ENCODE data around the gene UBAC1.
"Not testable (repeated sequence)": the region's sequence is repeated elsewhere in the genome, so short reads cannot be mapped to it uniquely, and the experiment has no call there.

Gene UBAC1

DNA sequence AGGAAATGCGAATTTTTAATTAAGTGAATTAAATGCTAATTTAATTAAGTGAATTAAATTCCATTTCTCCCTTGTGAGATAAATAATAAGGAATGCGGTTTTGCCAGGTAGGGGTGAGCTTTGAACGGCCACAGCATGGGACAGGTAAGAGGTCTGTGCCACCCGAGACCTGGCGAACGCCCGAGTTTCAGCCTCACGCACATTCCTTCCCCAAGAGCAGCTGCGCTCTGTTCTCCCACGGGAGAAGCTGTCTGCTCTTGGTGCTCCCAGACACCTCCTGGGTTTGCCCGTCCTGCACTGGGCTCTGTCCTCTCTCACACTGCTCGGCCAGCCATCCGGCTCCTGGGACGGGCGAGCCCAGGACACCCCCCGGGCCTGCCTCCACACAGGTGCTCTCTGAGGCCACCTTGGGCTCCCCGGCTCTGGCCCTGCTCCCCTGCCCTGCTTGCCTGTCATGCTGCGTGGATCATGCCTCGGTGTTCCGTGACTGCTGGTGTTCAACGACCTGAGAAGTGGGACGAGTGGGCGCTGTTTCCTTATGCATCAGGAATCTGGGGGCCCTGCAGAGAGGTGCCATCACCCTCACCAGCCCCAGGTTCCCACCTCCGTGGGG, 40.1 kb downstream of the UBAC1 start:
- Histone ChIP-seq H3K27ac (ENCODE audit: insufficient read depth in 1 of 2, low read depth in 1 of 2, low read length in 2 of 2, poor library complexity in 1 of 2, severe bottlenecking in 2 of 2) (no peak overlapping the region), H3K27me3 (replicated peaks in 2 of 5; ENCODE audit: control insufficient read depth in 4 of 5, insufficient read depth in 5 of 5, low read length in 4 of 5) (no peaks in the 10 kb centered on the region), H3K4me1 (ENCODE audit: control extremely low read depth in 1 of 4, control insufficient read depth in 4 of 4, insufficient read depth in 4 of 4, low read length in 3 of 4) (peaks cover 0 to under 1% (median under 1%) of the 10 kb centered on the region in 4 experiments), H3K36me3 (ENCODE audit: control insufficient read depth in 4 of 4, insufficient read depth in 4 of 4, low read length in 3 of 4) (peaks cover under 1 to 12% (median 4%) of the 10 kb centered on the region in 4 experiments), H3K4me3 (ENCODE audit: control insufficient read depth in 1 of 7, extremely low read depth in 1 of 7, insufficient read depth in 4 of 7, low read depth in 2 of 7, low read length in 6 of 7) (no peak overlapping the region), H3K9me3 (ENCODE audit: control extremely low read depth in 1 of 5, control insufficient read depth in 4 of 5, insufficient read depth in 2 of 5, low read depth in 1 of 5, low read length in 4 of 5) (peaks cover 0 to 28% (median 19%) of the 10 kb centered on the region in 5 experiments)
- ChIA-PET CTCF (no interaction called here), POLR2A (no interaction called here)
- WGBS (ENCODE audit: insufficient coverage) = 98% methylated on average over 21 of the region's 24 CpGs
- DNase-seq = no peak

DNA sequence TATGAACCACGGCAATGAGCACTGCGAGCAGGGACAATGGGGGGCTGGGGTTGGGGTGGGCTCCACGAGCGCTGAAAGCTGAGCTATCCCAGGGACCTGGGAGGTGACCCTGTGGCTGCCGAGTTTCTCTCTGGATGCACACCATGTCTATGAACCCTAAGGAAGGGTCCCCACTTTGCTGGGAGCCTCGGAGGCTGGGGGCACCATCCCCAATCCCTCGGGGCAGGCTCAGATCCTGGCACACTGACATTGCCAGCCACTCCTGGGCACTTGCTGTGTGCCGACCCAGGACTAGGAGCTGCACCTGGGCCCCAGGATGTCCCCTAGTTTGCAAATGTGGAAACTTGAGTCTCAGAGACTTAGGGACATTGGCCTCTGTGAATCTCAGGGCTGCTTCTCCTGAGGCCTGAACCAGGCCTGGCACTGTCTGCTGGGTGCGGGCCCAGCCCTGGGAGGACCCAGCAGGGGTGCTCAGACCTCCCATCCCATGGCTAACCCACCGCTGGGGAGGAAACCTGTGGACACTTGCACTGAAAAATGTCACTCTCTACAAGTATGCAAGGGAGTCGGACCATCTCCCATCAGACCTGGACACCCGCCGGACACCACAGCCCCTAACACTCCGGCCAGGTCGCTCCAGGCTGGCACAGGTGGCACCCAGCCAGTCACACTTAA, 40.8 kb downstream of the UBAC1 start:
- no peak overlapping the region for H3K4me3 ChIP-seq (ENCODE audit: control insufficient read depth in 1 of 7, extremely low read depth in 1 of 7, insufficient read depth in 4 of 7, low read depth in 2 of 7, low read length in 6 of 7)
- CTCF ChIA-PET = no interaction called here
- POLR2A ChIA-PET = no interaction called here
- no peak overlapping the region for H3K27ac ChIP-seq (ENCODE audit: insufficient read depth in 1 of 2, low read depth in 1 of 2, low read length in 2 of 2, poor library complexity in 1 of 2, severe bottlenecking in 2 of 2)
- no peak for DNase-seq
- no peaks in the 10 kb centered on the region for H3K4me1 ChIP-seq (ENCODE audit: control extremely low read depth in 1 of 4, control insufficient read depth in 4 of 4, insufficient read depth in 4 of 4, low read length in 3 of 4)
- WGBS (ENCODE audit: insufficient coverage) = 97% methylated on average over 15 of the region's 15 CpGs
- H3K36me3 ChIP-seq (ENCODE audit: control insufficient read depth in 4 of 4, insufficient read depth in 4 of 4, low read length in 3 of 4) = peaks cover 5 to 19% (median 10%) of the 10 kb centered on the region in 4 experiments
- no peaks in the 10 kb centered on the region for H3K27me3 ChIP-seq (replicated peaks in 2 of 5; ENCODE audit: control insufficient read depth in 4 of 5, insufficient read depth in 5 of 5, low read length in 4 of 5)
- peaks cover 4 to 34% (median 24%) of the 10 kb centered on the region in 5 experiments for H3K9me3 ChIP-seq (ENCODE audit: control extremely low read depth in 1 of 5, control insufficient read depth in 4 of 5, insufficient read depth in 2 of 5, low read depth in 1 of 5, low read length in 4 of 5)

DNA sequence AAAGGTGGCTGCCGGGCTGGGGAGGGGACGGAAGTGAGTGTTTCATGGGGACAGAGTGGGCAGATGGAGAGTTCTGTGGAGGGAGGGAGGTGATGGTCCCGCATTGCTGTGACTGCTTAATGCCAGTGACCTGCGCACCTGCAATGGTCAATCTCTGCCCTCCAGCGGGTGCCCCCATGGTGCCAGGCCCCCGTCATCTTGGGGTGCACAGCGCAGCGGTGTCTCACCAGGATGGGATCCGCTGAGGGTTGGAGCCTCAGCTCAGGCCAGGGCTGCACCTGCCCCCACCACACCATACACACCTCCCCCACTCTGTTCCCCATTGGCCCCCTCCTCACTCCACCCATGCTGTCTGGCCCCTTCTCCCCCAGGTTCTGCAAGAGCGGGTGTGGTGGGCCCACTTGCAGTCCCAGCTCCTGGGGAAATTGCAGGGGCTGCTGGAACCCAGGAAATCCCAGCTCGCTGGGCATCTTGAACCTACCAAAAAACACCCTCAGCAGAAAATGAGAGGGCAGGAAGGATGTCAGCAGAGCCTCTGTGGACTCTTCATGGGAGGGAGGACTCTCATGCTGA, 41.8 kb downstream of the UBAC1 start:
- peaks cover 4 to 26% (median 18%) of the 10 kb centered on the region in 4 experiments for H3K36me3 ChIP-seq (ENCODE audit: control insufficient read depth in 4 of 4, insufficient read depth in 4 of 4, low read length in 3 of 4)
- H3K4me1 ChIP-seq (ENCODE audit: control extremely low read depth in 1 of 4, control insufficient read depth in 4 of 4, insufficient read depth in 4 of 4, low read length in 3 of 4) = no peaks in the 10 kb centered on the region
- WGBS (ENCODE audit: insufficient coverage) = 100% methylated on average over 5 of the region's 11 CpGs
- CTCF ChIA-PET = no interaction called here
- no peak overlapping the region for H3K27ac ChIP-seq (ENCODE audit: insufficient read depth in 1 of 2, low read depth in 1 of 2, low read length in 2 of 2, poor library complexity in 1 of 2, severe bottlenecking in 2 of 2)
- H3K4me3 ChIP-seq (ENCODE audit: control insufficient read depth in 1 of 7, extremely low read depth in 1 of 7, insufficient read depth in 4 of 7, low read depth in 2 of 7, low read length in 6 of 7) = no peak overlapping the region
- no peaks in the 10 kb centered on the region for H3K27me3 ChIP-seq (replicated peaks in 2 of 5; ENCODE audit: control insufficient read depth in 4 of 5, insufficient read depth in 5 of 5, low read length in 4 of 5)
- no peak for DNase-seq
- peaks cover 5 to 44% (median 33%) of the 10 kb centered on the region in 5 experiments for H3K9me3 ChIP-seq (ENCODE audit: control extremely low read depth in 1 of 5, control insufficient read depth in 4 of 5, insufficient read depth in 2 of 5, low read depth in 1 of 5, low read length in 4 of 5)
- POLR2A ChIA-PET = no interaction called here

DNA sequence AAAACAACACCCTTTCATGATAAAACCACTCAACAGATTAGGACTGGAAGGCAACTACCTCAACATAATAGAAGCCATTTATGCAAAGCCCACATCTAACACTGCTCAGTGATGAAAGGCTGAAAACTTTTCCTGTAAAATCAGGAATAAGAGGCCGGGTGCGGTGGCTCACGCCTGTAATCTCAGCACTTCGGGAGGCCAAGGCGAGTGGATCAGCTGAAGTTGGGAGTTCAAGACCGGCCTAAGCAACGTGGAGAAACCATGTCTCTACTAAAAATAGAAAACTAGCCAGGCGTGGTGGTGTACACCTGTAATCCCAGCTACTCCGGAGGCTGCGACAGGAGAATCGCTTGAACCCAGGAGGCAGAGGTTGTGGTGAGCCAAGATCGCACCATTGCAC, 44.9 kb downstream of the UBAC1 start:
- DNase-seq; CTCF ChIA-PET; H3K27ac ChIP-seq (ENCODE audit: insufficient read depth in 1 of 2, low read depth in 1 of 2, low read length in 2 of 2, poor library complexity in 1 of 2, severe bottlenecking in 2 of 2); H3K4me1 ChIP-seq (ENCODE audit: control extremely low read depth in 1 of 4, control insufficient read depth in 4 of 4, insufficient read depth in 4 of 4, low read length in 3 of 4); POLR2A ChIA-PET; H3K4me3 ChIP-seq (ENCODE audit: control insufficient read depth in 1 of 7, extremely low read depth in 1 of 7, insufficient read depth in 4 of 7, low read depth in 2 of 7, low read length in 6 of 7); H3K27me3 ChIP-seq (replicated peaks in 2 of 5; ENCODE audit: control insufficient read depth in 4 of 5, insufficient read depth in 5 of 5, low read length in 4 of 5): not testable (repeated sequence)
- Histone ChIP-seq H3K9me3 (ENCODE audit: control extremely low read depth in 1 of 5, control insufficient read depth in 4 of 5, insufficient read depth in 2 of 5, low read depth in 1 of 5, low read length in 4 of 5) (peaks cover 5 to 59% (median 38%) of the 10 kb centered on the region in 5 experiments), H3K36me3 (ENCODE audit: control insufficient read depth in 4 of 4, insufficient read depth in 4 of 4, low read length in 3 of 4) (peaks cover 4 to 44% (median 33%) of the 10 kb centered on the region in 4 experiments)
- 95% methylated on average over 11 of the region's 12 CpGs for WGBS (ENCODE audit: insufficient coverage)

DNA sequence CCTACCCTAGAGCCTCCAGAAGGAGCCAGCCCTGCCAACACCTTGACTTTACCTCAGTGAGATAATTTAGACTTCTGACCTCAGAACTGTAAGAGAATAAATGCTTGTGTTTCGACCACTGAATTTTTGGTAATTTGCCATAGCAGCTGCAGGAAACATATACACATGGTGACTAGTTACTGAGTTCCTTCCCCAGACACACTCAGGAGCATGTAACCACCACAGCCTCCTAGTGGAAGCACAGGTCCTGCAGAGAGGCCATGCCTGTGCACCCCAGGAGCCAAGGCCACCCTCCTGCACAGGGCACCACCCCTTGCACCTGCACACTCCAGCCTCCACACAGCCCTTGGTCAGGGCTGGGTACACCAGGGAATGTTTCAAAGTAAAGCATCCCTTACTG, 46.3 kb downstream of the UBAC1 start:
- CTCF ChIA-PET = no interaction called here
- H3K4me1 ChIP-seq (ENCODE audit: control extremely low read depth in 1 of 4, control insufficient read depth in 4 of 4, insufficient read depth in 4 of 4, low read length in 3 of 4) = no peaks in the 10 kb centered on the region
- peaks cover 4 to 52% (median 36%) of the 10 kb centered on the region in 4 experiments for H3K36me3 ChIP-seq (ENCODE audit: control insufficient read depth in 4 of 4, insufficient read depth in 4 of 4, low read length in 3 of 4)
- WGBS (ENCODE audit: insufficient coverage) = 100% methylated on average over 1 of the region's 1 CpG
- H3K9me3 ChIP-seq (ENCODE audit: control extremely low read depth in 1 of 5, control insufficient read depth in 4 of 5, insufficient read depth in 2 of 5, low read depth in 1 of 5, low read length in 4 of 5) = peaks cover 5 to 59% (median 41%) of the 10 kb centered on the region in 5 experiments
- no peak overlapping the region for H3K27ac ChIP-seq (ENCODE audit: insufficient read depth in 1 of 2, low read depth in 1 of 2, low read length in 2 of 2, poor library complexity in 1 of 2, severe bottlenecking in 2 of 2)
- no peak for DNase-seq
- H3K27me3 ChIP-seq (replicated peaks in 2 of 5; ENCODE audit: control insufficient read depth in 4 of 5, insufficient read depth in 5 of 5, low read length in 4 of 5) = no peaks in the 10 kb centered on the region
- H3K4me3 ChIP-seq (ENCODE audit: control insufficient read depth in 1 of 7, extremely low read depth in 1 of 7, insufficient read depth in 4 of 7, low read depth in 2 of 7, low read length in 6 of 7) = no peak overlapping the region
- POLR2A ChIA-PET = no interaction called here

DNA sequence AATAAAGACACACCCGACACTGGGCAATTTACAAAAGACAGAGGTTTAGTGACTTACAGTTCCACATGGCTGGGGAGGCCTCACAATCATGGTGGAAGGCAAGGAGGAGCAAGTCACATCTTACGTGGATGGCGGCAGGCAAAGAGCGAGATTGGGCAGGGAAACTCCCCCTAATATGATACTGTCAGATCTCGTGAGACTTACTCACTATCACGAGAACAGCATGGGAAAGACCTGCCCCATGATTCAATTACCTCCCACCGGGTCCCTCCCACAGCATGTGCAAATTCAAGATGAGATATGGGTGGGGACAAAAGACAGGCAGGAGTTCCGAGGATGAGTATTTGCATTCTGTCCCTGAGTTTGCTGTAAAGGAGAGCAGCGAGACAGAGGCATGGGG, 49.9 kb downstream of the UBAC1 start:
- DNase-seq; CTCF ChIA-PET; POLR2A ChIA-PET; H3K27ac ChIP-seq (ENCODE audit: insufficient read depth in 1 of 2, low read depth in 1 of 2, low read length in 2 of 2, poor library complexity in 1 of 2, severe bottlenecking in 2 of 2); H3K4me3 ChIP-seq (ENCODE audit: control insufficient read depth in 1 of 7, extremely low read depth in 1 of 7, insufficient read depth in 4 of 7, low read depth in 2 of 7, low read length in 6 of 7); H3K27me3 ChIP-seq (replicated peaks in 2 of 5; ENCODE audit: control insufficient read depth in 4 of 5, insufficient read depth in 5 of 5, low read length in 4 of 5): not testable (repeated sequence)
- Histone ChIP-seq H3K36me3 (ENCODE audit: control insufficient read depth in 4 of 4, insufficient read depth in 4 of 4, low read length in 3 of 4) (peaks cover 4 to 50% (median 35%) of the 10 kb centered on the region in 4 experiments), H3K4me1 (ENCODE audit: control extremely low read depth in 1 of 4, control insufficient read depth in 4 of 4, insufficient read depth in 4 of 4, low read length in 3 of 4) (peaks cover 4 to 16% (median 13%) of the 10 kb centered on the region in 4 experiments), H3K9me3 (ENCODE audit: control extremely low read depth in 1 of 5, control insufficient read depth in 4 of 5, insufficient read depth in 2 of 5, low read depth in 1 of 5, low read length in 4 of 5) (peaks cover 5 to 33% (median 23%) of the 10 kb centered on the region in 5 experiments)
- WGBS (ENCODE audit: insufficient coverage) = 100% methylated on average over 6 of the region's 9 CpGs

DNA sequence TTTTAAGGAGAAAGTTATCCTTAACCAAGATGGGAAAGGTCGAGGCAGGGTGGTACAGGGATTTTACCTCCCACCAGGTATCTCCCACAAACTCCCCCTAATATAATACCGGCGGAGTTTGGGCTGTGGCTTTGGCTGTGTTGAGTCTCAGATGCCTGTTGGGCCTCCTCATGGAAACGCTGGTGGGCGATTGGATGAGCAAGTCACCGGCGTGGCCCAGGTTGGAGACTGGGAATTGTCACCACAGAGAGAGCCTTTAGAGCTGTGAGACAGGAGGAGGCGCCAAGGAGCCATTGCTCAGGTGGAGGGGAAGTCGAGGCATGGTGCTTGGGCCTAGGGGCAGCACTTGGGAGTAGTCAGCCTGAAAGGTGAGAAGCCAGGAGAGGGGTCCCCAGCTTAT, 50.4 kb downstream of the UBAC1 start:
- Histone ChIP-seq H3K27ac (ENCODE audit: insufficient read depth in 1 of 2, low read depth in 1 of 2, low read length in 2 of 2, poor library complexity in 1 of 2, severe bottlenecking in 2 of 2) (no peak overlapping the region), H3K36me3 (ENCODE audit: control insufficient read depth in 4 of 4, insufficient read depth in 4 of 4, low read length in 3 of 4) (peaks cover under 1 to 45% (median 31%) of the 10 kb centered on the region in 4 experiments), H3K27me3 (replicated peaks in 2 of 5; ENCODE audit: control insufficient read depth in 4 of 5, insufficient read depth in 5 of 5, low read length in 4 of 5) (no peaks in the 10 kb centered on the region), H3K9me3 (ENCODE audit: control extremely low read depth in 1 of 5, control insufficient read depth in 4 of 5, insufficient read depth in 2 of 5, low read depth in 1 of 5, low read length in 4 of 5) (peaks cover 1 to 29% (median 20%) of the 10 kb centered on the region in 5 experiments), H3K4me3 (ENCODE audit: control insufficient read depth in 1 of 7, extremely low read depth in 1 of 7, insufficient read depth in 4 of 7, low read depth in 2 of 7, low read length in 6 of 7) (no peak overlapping the region), H3K4me1 (ENCODE audit: control extremely low read depth in 1 of 4, control insufficient read depth in 4 of 4, insufficient read depth in 4 of 4, low read length in 3 of 4) (peaks cover 9 to 21% (median 17%) of the 10 kb centered on the region in 4 experiments)
- WGBS (ENCODE audit: insufficient coverage) = 97% methylated on average over 6 of the region's 9 CpGs
- CTCF ChIA-PET = no interaction called here
- POLR2A ChIA-PET = no interaction called here
- no peak for DNase-seq

Data from common myeloid progenitor, CD34-positive (primary cell).